Nephron progenitor cell (in vitro differentiated cells): ENCODE data around the gene COG2.
"Not testable (repeated sequence)": the region's sequence is repeated elsewhere in the genome, so short reads cannot be mapped to it uniquely, and the experiment has no call there.

Source experiments
- DNase-seq: peaks from one replicate; pipeline ENCODE4 v3.0.0; 2021
- H3K27ac Mint-ChIP-seq: 2 replicates; pipeline ENCODE4 v1.8.0; 2021; ENCODE audit warnings: mild to moderate bottlenecking, moderate library complexity, mixed read lengths
- H3K27me3 Mint-ChIP-seq: 2 replicates; pipeline ENCODE4 v1.8.0; 2021; ENCODE audit warnings: mild to moderate bottlenecking, low read depth, mixed read lengths; ENCODE audit not compliant: poor library complexity
- H3K36me3 Mint-ChIP-seq: 2 replicates; pipeline ENCODE4 v1.8.0; 2021; ENCODE audit warnings: low read depth, mixed read lengths
- H3K4me1 Mint-ChIP-seq: 2 replicates; pipeline ENCODE4 v1.8.0; 2021; ENCODE audit warnings: mixed read lengths
- H3K4me3 Mint-ChIP-seq: 2 replicates; pipeline ENCODE4 v1.8.0; 2021; ENCODE audit warnings: mild to moderate bottlenecking, moderate library complexity, mixed read lengths
- H3K9me3 Mint-ChIP-seq: 2 replicates; pipeline ENCODE4 v1.8.0; 2021; ENCODE audit warnings: mild to moderate bottlenecking, moderate library complexity, mixed read lengths
- CTCF ChIP-seq: fragments of 200-600 bp; sonication (generic); IDR thresholded peaks from 2 replicates; pipeline ENCODE4 v1.5.0; 2021; ENCODE audit warnings: antibody characterized with exemption

Gene COG2

GRCh38 chr1:230598745-230599144 is 43.5 kb upstream of the COG2 start:
- Mint-ChIP-seq H3K4me3 (no peak overlapping the region), H3K36me3 (peaks cover 4% of the 10 kb centered on the region), H3K4me1 (no peaks in the 10 kb centered on the region)

GRCh38 chr1:230599926-230600656 is 42.2 kb upstream of the COG2 start:
- no peak for TF ChIP-seq CTCF
- H3K27me3 Mint-ChIP-seq: peaks cover 9% of the 10 kb centered on the region
- no peak for DNase-seq
- H3K27ac Mint-ChIP-seq: no peak overlapping the region
- peaks cover 4% of the 10 kb centered on the region for H3K36me3 Mint-ChIP-seq
- peaks cover 33% of the 10 kb centered on the region for H3K9me3 Mint-ChIP-seq
- H3K4me3 Mint-ChIP-seq: no peak overlapping the region
- no peaks in the 10 kb centered on the region for H3K4me1 Mint-ChIP-seq

More at GRCh38 chr1:230598745-230599144, 43.5 kb upstream of the COG2 start:
- Mint-ChIP-seq H3K27ac (no peak overlapping the region), H3K9me3 (peaks cover 33% of the 10 kb centered on the region), H3K27me3 (peaks cover 9% of the 10 kb centered on the region)
- DNase-seq: no peak
- no peak for TF ChIP-seq CTCF

- not testable (repeated sequence) for H3K27me3 Mint-ChIP-seq, DNase-seq, H3K4me1 Mint-ChIP-seq, H3K36me3 Mint-ChIP-seq, H3K27ac Mint-ChIP-seq, H3K4me3 Mint-ChIP-seq
- H3K9me3 Mint-ChIP-seq: peaks cover 33% of the 10 kb centered on the region
These were observed 41.5 kb upstream of the COG2 start for GRCh38 chr1:230600657-230601400.

- Mint-ChIP-seq H3K27me3 (peaks cover 14% of the 10 kb centered on the region), H3K4me3 (no peak overlapping the region), H3K36me3 (no peaks in the 10 kb centered on the region), H3K9me3 (no peaks in the 10 kb centered on the region), H3K27ac (no peak overlapping the region), H3K4me1 (no peaks in the 10 kb centered on the region)
- no peak for TF ChIP-seq CTCF
- no peak for DNase-seq
These were observed 33.1 kb upstream of the COG2 start for GRCh38 chr1:230609208-230609607.

GRCh38 chr1:230610589-230610988 is 31.7 kb upstream of the COG2 start:
- H3K9me3 Mint-ChIP-seq: no peaks in the 10 kb centered on the region
- no peak for DNase-seq
- no peaks in the 10 kb centered on the region for H3K4me1 Mint-ChIP-seq
- no peak overlapping the region for H3K27ac Mint-ChIP-seq
- H3K27me3 Mint-ChIP-seq: peaks cover 14% of the 10 kb centered on the region
- no peak overlapping the region for H3K4me3 Mint-ChIP-seq
- H3K36me3 Mint-ChIP-seq: no peaks in the 10 kb centered on the region
- TF ChIP-seq CTCF: no peak

GRCh38 chr1:230611128-230611877 is 31.0 kb upstream of the COG2 start:
- Mint-ChIP-seq H3K36me3 (no peaks in the 10 kb centered on the region), H3K27ac (no peak overlapping the region), H3K4me3 (no peak overlapping the region), H3K4me1 (no peaks in the 10 kb centered on the region), H3K27me3 (peaks cover 14% of the 10 kb centered on the region), H3K9me3 (no peaks in the 10 kb centered on the region)
- no peak for TF ChIP-seq CTCF
- no peak for DNase-seq
